GM23248 (cell line): ENCODE results near the gene ENO4. TPM values are rescaled to one million over a fixed set of nuclear protein-coding genes. Genes with fewer than 3 reads are reported as not detected.

Source experiments
- DNase-seq: peaks from one replicate; pipeline ENCODE4 v3.0.0-alpha.2; 2015
- H2AFZ ChIP-seq: fragments of 200-600 bp; sonication (generic); 2 replicates; pipeline ENCODE4 v1.6.1; 2016; ENCODE audit warnings: antibody characterized with exemption
- H3F3A ChIP-seq: fragments of 200-600 bp; sonication (generic); 2 replicates; pipeline ENCODE4 v1.6.1; 2016; ENCODE audit warnings: mild to moderate bottlenecking, antibody characterized with exemption, mixed run types; ENCODE audit not compliant: insufficient read depth
- H3K27ac ChIP-seq: fragments of 200-600 bp; sonication (generic); 2 replicates; pipeline ENCODE4 v1.5.1; 2016; ENCODE audit warnings: mild to moderate bottlenecking
- H3K27me3 ChIP-seq: fragments of 200-600 bp; sonication (generic); replicated peaks from 2 replicates; pipeline ENCODE4 v1.6.1; 2016; ENCODE audit warnings: mild to moderate bottlenecking; ENCODE audit not compliant: insufficient read depth
- H3K36me3 ChIP-seq: fragments of 200-600 bp; sonication (generic); 2 replicates; pipeline ENCODE4 v1.6.1; 2016; ENCODE audit warnings: low read depth, mild to moderate bottlenecking
- H3K4me1 ChIP-seq: fragments of 200-600 bp; sonication (generic); 2 replicates; pipeline ENCODE4 v1.6.1; 2016; ENCODE audit warnings: mild to moderate bottlenecking; ENCODE audit not compliant: insufficient read depth
- H3K4me2 ChIP-seq: fragments of 200-600 bp; sonication (generic); one replicate; pipeline ENCODE4 v1.6.1; 2016; ENCODE audit warnings: mild to moderate bottlenecking; ENCODE audit not compliant: unreplicated experiment
- H3K4me3 ChIP-seq: fragments of 200-600 bp; sonication (generic); 2 replicates; pipeline ENCODE4 v1.5.1; 2016; ENCODE audit warnings: mild to moderate bottlenecking
- H3K79me2 ChIP-seq: fragments of 200-600 bp; sonication (generic); 2 replicates; pipeline ENCODE4 v1.6.1; 2016; ENCODE audit warnings: mild to moderate bottlenecking; ENCODE audit not compliant: insufficient read depth
- H3K9ac ChIP-seq: fragments of 200-600 bp; sonication (generic); 2 replicates; pipeline ENCODE4 v1.6.1; 2016; ENCODE audit warnings: mild to moderate bottlenecking
- H3K9me2 ChIP-seq: fragments of 200-600 bp; sonication (generic); 2 replicates; pipeline ENCODE4 v1.6.1; 2016; ENCODE audit warnings: mixed run types, mild to moderate bottlenecking, moderate library complexity; ENCODE audit not compliant: insufficient read depth
- H3K9me3 ChIP-seq: fragments of 200-600 bp; sonication (generic); one replicate; pipeline ENCODE4 v1.6.1; 2017; ENCODE audit warnings: low read depth
- H4K20me1 ChIP-seq: fragments of 200-600 bp; sonication (generic); 2 replicates; pipeline ENCODE4 v1.6.0; 2016; ENCODE audit not compliant: insufficient read depth
- EZH2 ChIP-seq: fragments of 200-600 bp; sonication (generic); IDR thresholded peaks from 2 replicates; pipeline ENCODE4 v1.6.1; 2018; ENCODE audit warnings: antibody characterized with exemption, mild to moderate bottlenecking; ENCODE audit not compliant: insufficient read depth, poor library complexity, severe bottlenecking
- EZH2phosphoT487 ChIP-seq: fragments of 200-600 bp; sonication (generic); IDR thresholded peaks from 2 replicates; pipeline ENCODE4 v1.6.1; 2018; ENCODE audit warnings: antibody characterized with exemption, moderate library complexity, mild to moderate bottlenecking, low read depth; ENCODE audit not compliant: insufficient read depth
- WGBS, 2 experiments: methylation state at CpG; one replicate each; pipeline ENCODE4 v1.1.6; 2015 to 2017; ENCODE audit warnings: low lambda C conversion rate in 2 of 2, low coverage in 1 of 2; ENCODE audit errors: missing lambda C conversion rate in 2 of 2; 5-methylcytosine and 5-hydroxymethylcytosine counted together
- in situ Hi-C: fragments of 300-500 bp; cut with MboI; formaldehyde crosslinking; loops from 2 replicates; pipeline ENCODE4 v1.15.0; 2020
- polyA plus RNA-seq: library from polyadenylated mRNA; unstranded; fragments of >200 nt; fragmentation: Nextera tagmentation; extraction: Ambion mirVana; gene quantifications from 2 replicates; pipeline ENCODE4 v1.2.1, GENCODE V29; 2016
- total RNA-seq: library from RNA; depleted of rRNA; stranded (reverse); fragments of >200 nt; shearing (Covaris generic); gene quantifications from 2 replicates; pipeline ENCODE4 v1.2.3, GENCODE V29; 2014

Gene ENO4
- total and polyA plus RNA-seq, 2 experiments from 2014 or later, result 0.11 to 0.35 TPM

DNA sequence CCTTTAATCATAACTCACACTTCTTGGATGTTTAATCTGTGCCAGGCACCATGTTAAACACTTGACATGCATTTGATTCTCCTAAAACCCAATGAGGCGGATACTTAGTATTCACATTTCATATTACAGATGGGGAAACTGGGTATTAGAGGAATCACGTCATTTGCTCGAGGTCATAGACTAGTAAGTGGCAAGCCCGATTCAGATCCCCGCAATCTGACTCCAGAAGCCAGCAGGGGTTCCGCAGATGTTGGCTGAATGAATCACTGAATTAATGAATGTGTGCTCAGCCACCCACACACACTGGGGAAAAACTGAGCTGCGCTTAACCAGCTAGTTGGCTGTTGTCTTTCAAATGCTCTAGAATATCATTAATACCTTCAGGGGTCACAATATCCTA is 22.5 kb upstream of the ENO4 start:
- in situ Hi-C loops, result no loop called here
- no peak for TF ChIP-seq EZH2
- no peak for TF ChIP-seq EZH2phosphoT487
- 45 to 51% methylated on average over 7 of the region's 7 CpGs for WGBS, 2 experiments
- Histone ChIP-seq H3K9me2 (no peaks in the 10 kb centered on the region), H3K4me1 (peaks cover 8% of the 10 kb centered on the region; the same call in 1 of the 2 replicates), H3K79me2 (no peaks in the 10 kb centered on the region), H3K36me3 (no peaks in the 10 kb centered on the region), H2AFZ (no peak overlapping the region), H3K4me2 (peak overlapping the region; percentile 13), H3K27me3 (no peaks in the 10 kb centered on the region), H3K9me3 (no peaks in the 10 kb centered on the region), H3F3A (no peaks in the 10 kb centered on the region), H4K20me1 (no peaks in the 10 kb centered on the region), H3K4me3 (no peak overlapping the region), H3K9ac (no peak overlapping the region), H3K27ac (no peak overlapping the region)
- peak; percentile 82 for DNase-seq

DNA sequence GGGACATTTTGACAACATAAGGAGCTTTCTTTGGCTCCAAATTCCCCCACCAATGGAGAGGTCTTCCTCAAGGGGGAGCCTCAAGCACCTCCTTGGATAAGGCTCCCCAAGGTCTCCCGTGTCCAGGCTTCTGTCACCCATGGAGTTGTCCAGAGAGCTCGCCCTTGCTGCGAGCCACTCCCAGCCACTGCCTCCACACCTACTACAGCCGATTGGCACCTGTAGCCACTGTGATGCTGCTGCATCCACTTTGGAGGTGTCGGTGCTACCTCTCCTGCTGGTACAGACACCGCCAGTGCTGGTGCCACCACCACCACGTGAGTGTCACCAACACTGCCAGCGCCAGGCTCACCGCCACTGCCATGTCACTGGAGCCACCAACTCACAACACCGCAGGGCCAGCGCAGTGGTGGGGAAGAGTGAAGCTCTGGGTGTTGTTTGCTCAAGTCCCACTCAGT is 22.1 kb upstream of the ENO4 start:
- no peaks in the 10 kb centered on the region for H3F3A ChIP-seq
- H3K4me1 ChIP-seq, result peaks cover 8% of the 10 kb centered on the region; the same call in 1 of the 2 replicates
- no peak overlapping the region for H3K4me2 ChIP-seq
- no peak overlapping the region for H3K9ac ChIP-seq
- no peaks in the 10 kb centered on the region for H4K20me1 ChIP-seq
- no peak overlapping the region for H2AFZ ChIP-seq
- no peaks in the 10 kb centered on the region for H3K9me3 ChIP-seq
- no peaks in the 10 kb centered on the region for H3K79me2 ChIP-seq
- no peaks in the 10 kb centered on the region for H3K27me3 ChIP-seq
- H3K9me2 ChIP-seq, result no peaks in the 10 kb centered on the region
- WGBS, 2 experiments, result 91 to 95% methylated on average over 11 of the region's 11 CpGs
- H3K36me3 ChIP-seq, result no peaks in the 10 kb centered on the region
- H3K27ac ChIP-seq, result no peak overlapping the region
- no peak overlapping the region for H3K4me3 ChIP-seq
- DNase-seq, result no peak
- TF ChIP-seq EZH2phosphoT487 (no peak), EZH2 (no peak)
- in situ Hi-C loops, result no loop called here

DNA sequence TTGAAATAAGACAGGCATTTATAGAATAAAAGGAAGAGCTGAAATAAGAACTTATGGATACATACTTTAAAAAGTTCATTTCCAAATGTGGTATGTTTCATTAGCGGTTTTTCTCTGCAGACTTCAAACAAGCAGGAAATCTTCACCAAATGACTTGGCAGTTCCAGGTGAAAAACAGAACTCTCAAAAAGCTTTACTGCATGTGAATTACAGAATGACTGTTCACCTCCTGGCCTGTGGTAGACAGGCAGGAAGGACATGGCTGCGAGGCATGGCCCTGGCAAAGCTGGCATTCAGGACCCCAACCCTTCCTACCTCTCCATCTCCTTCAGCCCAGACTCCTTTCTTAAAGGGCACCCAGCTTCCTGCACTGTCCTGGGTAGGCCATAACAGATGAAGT is 21.2 kb upstream of the ENO4 start:
- WGBS, 2 experiments, result 86 to 93% methylated on average over 2 of the region's 2 CpGs
- Histone ChIP-seq H3F3A (no peaks in the 10 kb centered on the region), H3K27ac (no peak overlapping the region), H3K4me2 (no peak overlapping the region), H4K20me1 (no peaks in the 10 kb centered on the region), H3K4me1 (peaks cover 8% of the 10 kb centered on the region; the same call in 1 of the 2 replicates), H3K36me3 (no peaks in the 10 kb centered on the region), H3K27me3 (no peaks in the 10 kb centered on the region), H3K9ac (no peak overlapping the region), H3K9me3 (no peaks in the 10 kb centered on the region), H3K9me2 (no peaks in the 10 kb centered on the region), H2AFZ (no peak overlapping the region), H3K79me2 (no peaks in the 10 kb centered on the region), H3K4me3 (no peak overlapping the region)
- DNase-seq, result no peak
- in situ Hi-C loops, result no loop called here
- TF ChIP-seq EZH2 (no peak), EZH2phosphoT487 (no peak)

DNA sequence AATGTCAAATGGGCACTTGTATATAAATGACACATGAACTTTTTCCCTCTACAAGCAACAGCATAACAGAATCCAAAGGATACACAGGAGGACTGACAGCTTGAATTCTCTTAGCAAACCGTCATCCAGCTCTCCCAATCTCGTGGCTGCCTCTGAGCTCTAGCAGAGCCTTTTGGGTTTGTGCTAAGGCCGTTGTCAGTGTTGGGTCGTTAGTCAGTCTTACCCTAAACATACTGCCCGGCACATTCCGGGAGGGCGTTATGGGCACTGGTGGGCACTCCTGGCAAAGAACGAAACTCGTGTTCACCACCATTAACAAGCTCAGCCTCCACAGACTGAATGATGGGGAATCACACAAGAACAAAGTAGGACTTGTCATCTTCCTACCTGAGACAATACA is 19.6 kb upstream of the ENO4 start:
- no peak overlapping the region for H3K9ac ChIP-seq
- H3K27me3 ChIP-seq, result no peaks in the 10 kb centered on the region
- in situ Hi-C loops, result no loop called here
- H3F3A ChIP-seq, result no peaks in the 10 kb centered on the region
- H3K4me2 ChIP-seq, result no peak overlapping the region
- H3K27ac ChIP-seq, result no peak overlapping the region
- H2AFZ ChIP-seq, result no peak overlapping the region
- H3K9me3 ChIP-seq, result no peaks in the 10 kb centered on the region
- DNase-seq, result no peak
- 81 to 84% methylated on average over 9 of the region's 9 CpGs for WGBS, 2 experiments
- H3K36me3 ChIP-seq, result no peaks in the 10 kb centered on the region
- H3K9me2 ChIP-seq, result no peaks in the 10 kb centered on the region
- TF ChIP-seq EZH2phosphoT487, result no peak
- TF ChIP-seq EZH2, result no peak
- peaks cover 8% of the 10 kb centered on the region; the same call in 1 of the 2 replicates for H3K4me1 ChIP-seq
- no peaks in the 10 kb centered on the region for H4K20me1 ChIP-seq
- no peaks in the 10 kb centered on the region for H3K79me2 ChIP-seq
- H3K4me3 ChIP-seq, result no peak overlapping the region

DNA sequence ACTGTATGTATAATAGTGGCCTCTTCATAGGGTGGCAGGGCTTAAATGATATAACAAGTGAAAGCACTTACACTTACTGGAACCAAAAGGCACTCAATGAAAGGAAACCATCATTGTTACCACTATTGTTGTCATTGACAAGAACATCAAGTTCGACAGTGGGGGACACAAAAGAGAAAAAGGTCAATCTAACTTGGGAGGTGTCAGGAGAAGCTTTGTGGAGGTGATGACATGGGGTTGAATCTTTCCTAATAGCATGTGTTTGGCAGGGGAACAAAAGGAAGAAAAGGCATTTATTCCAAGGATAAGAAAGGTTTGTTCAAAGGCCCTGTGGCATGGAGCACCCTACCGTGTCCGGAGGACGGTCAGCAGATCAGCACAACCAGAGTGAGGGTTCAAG is 18.2 kb upstream of the ENO4 start:
- Histone ChIP-seq H3K36me3 (no peaks in the 10 kb centered on the region), H3K4me3 (no peak overlapping the region), H3K27ac (no peak overlapping the region), H4K20me1 (no peaks in the 10 kb centered on the region), H3K79me2 (no peaks in the 10 kb centered on the region), H3K9me3 (no peaks in the 10 kb centered on the region), H2AFZ (no peak overlapping the region), H3K4me2 (no peak overlapping the region), H3K9ac (no peak overlapping the region), H3K9me2 (no peaks in the 10 kb centered on the region), H3K27me3 (no peaks in the 10 kb centered on the region), H3F3A (no peaks in the 10 kb centered on the region), H3K4me1 (peaks cover 8% of the 10 kb centered on the region; the same call in 1 of the 2 replicates)
- no peak for DNase-seq
- 79 to 86% methylated on average over 4 of the region's 4 CpGs for WGBS, 2 experiments
- TF ChIP-seq EZH2 (no peak), EZH2phosphoT487 (no peak)
- in situ Hi-C loops, result no loop called here
